ENCODE results near the gene SPX.

GRCh38 chr12:21500786-21501257, 25.3 kb upstream of the SPX start:
- no peak for TF ChIP-seq SP1 (IDR thresholded peaks at IDR 0.05; ENCODE audit: low read depth, low read length)
- no peak for TF ChIP-seq YY1 (IDR thresholded peaks at IDR 0.05; ENCODE audit: low read depth, low read length)
- TF ChIP-seq, protein P1, sequence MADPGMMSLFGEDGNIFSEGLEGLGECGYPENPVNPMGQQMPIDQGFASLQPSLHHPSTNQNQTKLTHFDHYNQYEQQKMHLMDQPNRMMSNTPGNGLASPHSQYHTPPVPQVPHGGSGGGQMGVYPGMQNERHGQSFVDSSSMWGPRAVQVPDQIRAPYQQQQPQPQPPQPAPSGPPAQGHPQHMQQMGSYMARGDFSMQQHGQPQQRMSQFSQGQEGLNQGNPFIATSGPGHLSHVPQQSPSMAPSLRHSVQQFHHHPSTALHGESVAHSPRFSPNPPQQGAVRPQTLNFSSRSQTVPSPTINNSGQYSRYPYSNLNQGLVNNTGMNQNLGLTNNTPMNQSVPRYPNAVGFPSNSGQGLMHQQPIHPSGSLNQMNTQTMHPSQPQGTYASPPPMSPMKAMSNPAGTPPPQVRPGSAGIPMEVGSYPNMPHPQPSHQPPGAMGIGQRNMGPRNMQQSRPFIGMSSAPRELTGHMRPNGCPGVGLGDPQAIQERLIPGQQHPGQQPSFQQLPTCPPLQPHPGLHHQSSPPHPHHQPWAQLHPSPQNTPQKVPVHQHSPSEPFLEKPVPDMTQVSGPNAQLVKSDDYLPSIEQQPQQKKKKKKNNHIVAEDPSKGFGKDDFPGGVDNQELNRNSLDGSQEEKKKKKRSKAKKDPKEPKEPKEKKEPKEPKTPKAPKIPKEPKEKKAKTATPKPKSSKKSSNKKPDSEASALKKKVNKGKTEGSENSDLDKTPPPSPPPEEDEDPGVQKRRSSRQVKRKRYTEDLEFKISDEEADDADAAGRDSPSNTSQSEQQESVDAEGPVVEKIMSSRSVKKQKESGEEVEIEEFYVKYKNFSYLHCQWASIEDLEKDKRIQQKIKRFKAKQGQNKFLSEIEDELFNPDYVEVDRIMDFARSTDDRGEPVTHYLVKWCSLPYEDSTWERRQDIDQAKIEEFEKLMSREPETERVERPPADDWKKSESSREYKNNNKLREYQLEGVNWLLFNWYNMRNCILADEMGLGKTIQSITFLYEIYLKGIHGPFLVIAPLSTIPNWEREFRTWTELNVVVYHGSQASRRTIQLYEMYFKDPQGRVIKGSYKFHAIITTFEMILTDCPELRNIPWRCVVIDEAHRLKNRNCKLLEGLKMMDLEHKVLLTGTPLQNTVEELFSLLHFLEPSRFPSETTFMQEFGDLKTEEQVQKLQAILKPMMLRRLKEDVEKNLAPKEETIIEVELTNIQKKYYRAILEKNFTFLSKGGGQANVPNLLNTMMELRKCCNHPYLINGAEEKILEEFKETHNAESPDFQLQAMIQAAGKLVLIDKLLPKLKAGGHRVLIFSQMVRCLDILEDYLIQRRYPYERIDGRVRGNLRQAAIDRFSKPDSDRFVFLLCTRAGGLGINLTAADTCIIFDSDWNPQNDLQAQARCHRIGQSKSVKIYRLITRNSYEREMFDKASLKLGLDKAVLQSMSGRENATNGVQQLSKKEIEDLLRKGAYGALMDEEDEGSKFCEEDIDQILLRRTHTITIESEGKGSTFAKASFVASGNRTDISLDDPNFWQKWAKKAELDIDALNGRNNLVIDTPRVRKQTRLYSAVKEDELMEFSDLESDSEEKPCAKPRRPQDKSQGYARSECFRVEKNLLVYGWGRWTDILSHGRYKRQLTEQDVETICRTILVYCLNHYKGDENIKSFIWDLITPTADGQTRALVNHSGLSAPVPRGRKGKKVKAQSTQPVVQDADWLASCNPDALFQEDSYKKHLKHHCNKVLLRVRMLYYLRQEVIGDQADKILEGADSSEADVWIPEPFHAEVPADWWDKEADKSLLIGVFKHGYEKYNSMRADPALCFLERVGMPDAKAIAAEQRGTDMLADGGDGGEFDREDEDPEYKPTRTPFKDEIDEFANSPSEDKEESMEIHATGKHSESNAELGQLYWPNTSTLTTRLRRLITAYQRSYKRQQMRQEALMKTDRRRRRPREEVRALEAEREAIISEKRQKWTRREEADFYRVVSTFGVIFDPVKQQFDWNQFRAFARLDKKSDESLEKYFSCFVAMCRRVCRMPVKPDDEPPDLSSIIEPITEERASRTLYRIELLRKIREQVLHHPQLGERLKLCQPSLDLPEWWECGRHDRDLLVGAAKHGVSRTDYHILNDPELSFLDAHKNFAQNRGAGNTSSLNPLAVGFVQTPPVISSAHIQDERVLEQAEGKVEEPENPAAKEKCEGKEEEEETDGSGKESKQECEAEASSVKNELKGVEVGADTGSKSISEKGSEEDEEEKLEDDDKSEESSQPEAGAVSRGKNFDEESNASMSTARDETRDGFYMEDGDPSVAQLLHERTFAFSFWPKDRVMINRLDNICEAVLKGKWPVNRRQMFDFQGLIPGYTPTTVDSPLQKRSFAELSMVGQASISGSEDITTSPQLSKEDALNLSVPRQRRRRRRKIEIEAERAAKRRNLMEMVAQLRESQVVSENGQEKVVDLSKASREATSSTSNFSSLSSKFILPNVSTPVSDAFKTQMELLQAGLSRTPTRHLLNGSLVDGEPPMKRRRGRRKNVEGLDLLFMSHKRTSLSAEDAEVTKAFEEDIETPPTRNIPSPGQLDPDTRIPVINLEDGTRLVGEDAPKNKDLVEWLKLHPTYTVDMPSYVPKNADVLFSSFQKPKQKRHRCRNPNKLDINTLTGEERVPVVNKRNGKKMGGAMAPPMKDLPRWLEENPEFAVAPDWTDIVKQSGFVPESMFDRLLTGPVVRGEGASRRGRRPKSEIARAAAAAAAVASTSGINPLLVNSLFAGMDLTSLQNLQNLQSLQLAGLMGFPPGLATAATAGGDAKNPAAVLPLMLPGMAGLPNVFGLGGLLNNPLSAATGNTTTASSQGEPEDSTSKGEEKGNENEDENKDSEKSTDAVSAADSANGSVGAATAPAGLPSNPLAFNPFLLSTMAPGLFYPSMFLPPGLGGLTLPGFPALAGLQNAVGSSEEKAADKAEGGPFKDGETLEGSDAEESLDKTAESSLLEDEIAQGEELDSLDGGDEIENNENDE (IDR thresholded peaks at IDR 0.05; ENCODE audit: insufficient replicate concordance, low read length) = no peak

Data from H1 (cell line).